Neuronal stem cell (in vitro differentiated cells): Measurements from ENCODE around the gene KCNE2.
"Not testable (repeated sequence)": the region's sequence is repeated elsewhere in the genome, so short reads cannot be mapped to it uniquely, and the experiment has no call there.

Experiments used
- DNase-seq: peaks from one replicate; pipeline ENCODE4 v3.0.0-alpha.2; 2013; ENCODE audit warnings: low spot score
- H2AFZ ChIP-seq: one replicate; pipeline ENCODE4 v1.6.1; 2013; ENCODE audit warnings: mild to moderate bottlenecking, low read length, inconsistent platforms
- H2AK5ac ChIP-seq: 2 replicates; pipeline ENCODE4 v1.6.1; 2013; ENCODE audit warnings: low read depth, mild to moderate bottlenecking, inconsistent platforms, low read length, moderate library complexity, mixed read lengths
- H2BK120ac ChIP-seq: 2 replicates; pipeline ENCODE4 v1.6.1; 2013; ENCODE audit warnings: low read depth, mild to moderate bottlenecking, inconsistent platforms, low read length, moderate library complexity, mixed read lengths
- H2BK12ac ChIP-seq: one replicate; pipeline ENCODE4 v1.6.1; 2013; ENCODE audit warnings: low read length, inconsistent platforms
- H2BK15ac ChIP-seq: 2 replicates; pipeline ENCODE4 v1.6.1; 2013; ENCODE audit warnings: mild to moderate bottlenecking, low read length, inconsistent platforms, mixed read lengths
- H2BK5ac ChIP-seq: one replicate; pipeline ENCODE4 v1.6.1; 2013; ENCODE audit warnings: inconsistent platforms, mild to moderate bottlenecking, low read length, moderate library complexity
- H3K14ac ChIP-seq: one replicate; pipeline ENCODE4 v1.6.1; 2013; ENCODE audit warnings: low read length, inconsistent platforms
- H3K18ac ChIP-seq: 2 replicates; pipeline ENCODE4 v1.6.1; 2013; ENCODE audit warnings: low read length, inconsistent platforms
- H3K23ac ChIP-seq: 2 replicates; pipeline ENCODE4 v1.6.1; 2013; ENCODE audit warnings: low read depth, mild to moderate bottlenecking, mixed read lengths, low read length, inconsistent platforms; ENCODE audit not compliant: poor library complexity
- H3K27ac ChIP-seq: replicated peaks from 3 replicates; pipeline ENCODE4 v1.5.1; 2013; ENCODE audit warnings: low read length, inconsistent platforms
- H3K27me3 ChIP-seq, 3 experiments: 2 replicates each; pipeline ENCODE4 v1.6.1; 2013; ENCODE audit warnings: low read length in 3 of 3, mild to moderate bottlenecking in 2 of 3, inconsistent platforms in 1 of 3, low read depth in 1 of 3, mixed read lengths in 1 of 3, moderate library complexity in 1 of 3; ENCODE audit not compliant: control insufficient read depth in 3 of 3, insufficient read depth in 3 of 3
- H3K36me3 ChIP-seq, 2 donors: replicated peaks in 1 of 2; 2 replicates each; pipeline ENCODE4 v1.6.1; 2013; ENCODE audit warnings: low read length in 2 of 2; ENCODE audit not compliant: control insufficient read depth in 2 of 2, insufficient read depth in 2 of 2
- H3K4ac ChIP-seq: 2 replicates; pipeline ENCODE4 v1.6.1; 2013; ENCODE audit warnings: inconsistent platforms, mild to moderate bottlenecking, low read length, moderate library complexity
- H3K4me1 ChIP-seq, 2 donors: 1 replicate in 1 of 2; 2 replicates in 1 of 2; pipeline ENCODE4 v1.6.1; 2013; ENCODE audit warnings: low read length in 2 of 2, low read depth in 1 of 2; ENCODE audit not compliant: control insufficient read depth in 2 of 2, insufficient read depth in 1 of 2
- H3K4me2 ChIP-seq: one replicate; pipeline ENCODE4 v1.6.1; 2013; ENCODE audit warnings: mild to moderate bottlenecking, low read length, inconsistent platforms; ENCODE audit not compliant: insufficient read depth, poor library complexity, severe bottlenecking
- H3K4me3 ChIP-seq, 2 donors: 2 replicates each; pipeline ENCODE4 v1.5.1; 2013; ENCODE audit warnings: low read length in 2 of 2, mild to moderate bottlenecking in 2 of 2, inconsistent platforms in 1 of 2, moderate library complexity in 1 of 2
- H3K79me1 ChIP-seq: one replicate; pipeline ENCODE4 v1.6.1; 2013; ENCODE audit warnings: low read depth, mild to moderate bottlenecking, inconsistent platforms, low read length, moderate library complexity
- H3K9ac ChIP-seq: one replicate; pipeline ENCODE4 v1.6.1; 2013; ENCODE audit warnings: mild to moderate bottlenecking, low read depth, low read length, inconsistent platforms; ENCODE audit not compliant: poor library complexity
- H3K9me3 ChIP-seq, 2 donors: replicated peaks in 1 of 2; 2 replicates each; pipeline versions ENCODE3 to v1.6.1; 2013; ENCODE audit warnings: low read length in 2 of 2, mild to moderate bottlenecking in 2 of 2, inconsistent platforms in 1 of 2, low read depth in 1 of 2, mixed read lengths in 1 of 2, moderate library complexity in 1 of 2; ENCODE audit not compliant: control insufficient read depth in 2 of 2, insufficient read depth in 1 of 2
- H4K8ac ChIP-seq: one replicate; pipeline ENCODE4 v1.6.1; 2013; ENCODE audit warnings: low read depth, mild to moderate bottlenecking, inconsistent platforms, low read length, moderate library complexity
- H4K91ac ChIP-seq: one replicate; pipeline ENCODE4 v1.6.1; 2013; ENCODE audit warnings: low read length, low read depth, mild to moderate bottlenecking, inconsistent platforms; ENCODE audit not compliant: poor library complexity
- WGBS, 2 donors: extraction: QIAGEN DNeasy Blood & Tissue Kit; methylation state at CpG; one replicate each; pipeline ENCODE4 v1.1.7; 2013; ENCODE audit warnings: missing lambda C conversion rate in 2 of 2, mixed read lengths in 1 of 2; ENCODE audit not compliant: insufficient read length in 2 of 2, insufficient replicate concordance in 1 of 2; ENCODE audit errors: extremely low coverage in 2 of 2; 5-methylcytosine and 5-hydroxymethylcytosine counted together

Gene KCNE2

DNA sequence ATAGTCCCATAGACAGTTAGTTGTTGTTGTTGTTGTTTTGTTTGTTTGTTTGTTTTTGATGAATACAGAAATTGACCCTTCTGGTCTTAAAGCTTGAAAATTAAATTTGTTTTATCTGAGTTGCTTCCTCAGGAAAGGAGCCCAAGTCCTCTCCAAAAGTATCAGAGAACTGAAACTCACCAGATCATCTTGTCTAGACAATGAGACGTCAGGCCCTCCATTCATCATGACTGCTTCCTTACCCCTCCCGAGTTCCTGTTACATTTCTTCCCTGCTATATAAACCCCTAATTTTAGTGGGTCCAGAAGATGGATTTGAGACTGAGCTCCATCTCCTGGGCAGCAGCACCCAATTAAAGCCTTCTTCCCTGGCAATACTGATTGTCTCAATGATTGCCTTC, 42.9 kb downstream of the KCNE2 start:
- DNase-seq, H2AK5ac ChIP-seq, H2AFZ ChIP-seq, H2BK5ac ChIP-seq, H4K91ac ChIP-seq, H3K4me2 ChIP-seq, H3K4ac ChIP-seq, H3K27ac ChIP-seq, H3K79me1 ChIP-seq, H3K4me1 ChIP-seq, H3K23ac ChIP-seq, H2BK15ac ChIP-seq, H3K14ac ChIP-seq, H3K27me3 ChIP-seq, H2BK12ac ChIP-seq, H3K36me3 ChIP-seq, H3K4me3 ChIP-seq, H3K18ac ChIP-seq, H2BK120ac ChIP-seq, H3K9ac ChIP-seq, H3K9me3 ChIP-seq, H4K8ac ChIP-seq: not testable (repeated sequence)
- WGBS, 2 donors, result no CpG with 5 or more reads among the region's 2 CpGs

DNA sequence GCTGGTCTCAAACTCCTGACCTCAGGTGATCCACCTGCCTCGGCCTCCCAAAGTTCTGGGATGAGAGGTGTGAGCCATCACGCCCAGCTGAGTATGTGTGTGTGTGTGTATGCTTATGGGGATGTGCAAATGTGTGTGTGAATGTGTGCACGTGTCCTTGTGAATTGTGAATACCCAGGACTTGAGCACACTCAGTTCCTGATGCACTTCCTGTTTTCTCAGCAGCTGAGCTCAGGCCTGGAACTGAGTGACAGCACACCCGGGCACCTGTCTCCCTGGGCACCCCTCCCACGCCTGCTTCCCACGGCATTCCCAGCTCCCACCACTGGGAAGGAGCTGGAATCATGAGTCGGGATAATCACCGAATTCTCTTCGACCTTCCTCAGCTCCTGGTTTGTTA, 43.5 kb downstream of the KCNE2 start:
- H2BK15ac ChIP-seq, H3K4ac ChIP-seq, H2AK5ac ChIP-seq, H3K14ac ChIP-seq, H3K4me2 ChIP-seq, H2BK120ac ChIP-seq, H3K23ac ChIP-seq, H3K4me3 ChIP-seq, H3K4me1 ChIP-seq, H4K91ac ChIP-seq, H3K27ac ChIP-seq, H2BK5ac ChIP-seq, H4K8ac ChIP-seq, H2BK12ac ChIP-seq, H3K36me3 ChIP-seq, H3K79me1 ChIP-seq, H3K18ac ChIP-seq, H2AFZ ChIP-seq, H3K9ac ChIP-seq, H3K27me3 ChIP-seq, DNase-seq, H3K9me3 ChIP-seq: not testable (repeated sequence)
- no CpG with 5 or more reads among the region's 9 CpGs for WGBS, 2 donors

DNA sequence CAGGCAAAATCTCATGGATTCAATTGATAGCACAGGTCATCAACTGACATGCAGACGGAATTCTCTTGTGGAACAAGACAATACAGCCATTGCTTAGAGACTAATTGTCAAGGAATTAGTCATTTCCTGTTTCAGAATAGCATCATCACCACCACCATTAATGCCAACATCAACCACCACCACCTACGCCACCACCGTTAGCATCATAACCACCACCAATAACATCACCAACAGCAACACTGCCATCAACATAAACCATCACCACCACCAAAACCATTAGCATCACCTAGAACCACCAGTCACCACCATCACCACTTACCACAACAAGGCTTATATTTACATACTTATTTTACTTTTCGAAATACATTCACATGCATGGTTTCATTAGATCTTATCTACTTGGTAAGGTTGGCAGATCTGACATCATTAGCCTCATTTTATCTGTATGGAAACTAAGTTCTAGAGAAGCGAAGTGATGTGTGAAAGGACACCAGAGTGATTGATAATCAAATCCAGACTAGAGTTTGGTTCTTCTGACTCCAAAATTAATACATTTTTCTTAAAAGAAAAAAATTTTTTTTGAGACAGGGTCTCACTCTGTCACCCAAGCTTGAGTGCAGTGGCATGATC, 53.8 kb downstream of the KCNE2 start:
- no CpG with 5 or more reads among the region's 5 CpGs for WGBS, 2 donors
- H3K9me3 ChIP-seq, H4K8ac ChIP-seq: not testable (repeated sequence)

More for the DNA sequence above, 53.8 kb downstream of the KCNE2 start:
- H2BK15ac ChIP-seq, H3K14ac ChIP-seq, H3K4ac ChIP-seq, H3K4me2 ChIP-seq, H3K27ac ChIP-seq, H3K79me1 ChIP-seq, H2AFZ ChIP-seq, H3K4me3 ChIP-seq, H3K27me3 ChIP-seq, H3K18ac ChIP-seq, H4K91ac ChIP-seq, H2BK12ac ChIP-seq, DNase-seq, H2BK120ac ChIP-seq, H3K4me1 ChIP-seq, H2AK5ac ChIP-seq, H3K23ac ChIP-seq, H2BK5ac ChIP-seq, H3K36me3 ChIP-seq, H3K9ac ChIP-seq: not testable (repeated sequence)
